OCI-LY7 (cell line): ENCODE results near the gene ADPRM. TPM values are rescaled to one million over a fixed set of nuclear protein-coding genes. Genes with fewer than 3 reads are reported as not detected.

Experiments
- total RNA-seq, 2 experiments: library from RNA; depleted of rRNA in 1 of 2; stranded (reverse); fragments of >200 nt in 1 of 2; shearing (Covaris generic) in 1 of 2; gene quantifications; 2 replicates each; pipeline ENCODE4 v1.2.3, GENCODE V29; 2014 to 2022

The ADPRM gene
- total RNA-seq, 2 experiments from 2014 or later = 5.5 to 7.0 TPM

Other genes with a start within 250 kb of the ADPRM start
- gene MYH4, start 228.0 kb upstream of the ADPRM start, total RNA-seq (2014; rRNA removed; shearing (Covaris generic)) = not detected in 2 replicates
- not detected in 2 replicates for gene MYH4, start 228.0 kb upstream of the ADPRM start, total RNA-seq (2022)
- gene MYH1, start 179.1 kb upstream of the ADPRM start, total RNA-seq (2014; rRNA removed; shearing (Covaris generic)) = not detected in 2 replicates
- gene MYH1, start 179.1 kb upstream of the ADPRM start, total RNA-seq (2022) = not detected in 2 replicates
- gene MYH2, start 147.9 kb upstream of the ADPRM start, total RNA-seq (2014; rRNA removed; shearing (Covaris generic)) = not detected in 2 replicates
- gene MYH2, start 147.9 kb upstream of the ADPRM start, total RNA-seq (2022) = not detected in 2 replicates
- gene MYH3, start 40.3 kb upstream of the ADPRM start, total RNA-seq (2014; rRNA removed; shearing (Covaris generic)) = 4.2 and 6.5 TPM in 2 replicates
- 5.1 and 5.9 TPM in 2 replicates for gene MYH3, start 40.3 kb upstream of the ADPRM start, total RNA-seq (2022)
- 37.5 and 44.4 TPM in 2 replicates for gene SCO1, start 61 bp upstream of the ADPRM start, total RNA-seq (2014; rRNA removed; shearing (Covaris generic))
- gene SCO1, start 61 bp upstream of the ADPRM start, total RNA-seq (2022) = 31.0 and 32.2 TPM in 2 replicates
- gene TMEM220, start 32.4 kb downstream of the ADPRM start, total RNA-seq (2014; rRNA removed; shearing (Covaris generic)) = not detected in 2 replicates
- gene TMEM220, start 32.4 kb downstream of the ADPRM start, total RNA-seq (2022) = not detected in 2 replicates
- gene TMEM238L, start 106.5 kb downstream of the ADPRM start, total RNA-seq (2014; rRNA removed; shearing (Covaris generic)) = not detected in 2 replicates
- not detected in 2 replicates for gene TMEM238L, start 106.5 kb downstream of the ADPRM start, total RNA-seq (2022)
- gene PIRT, start 140.5 kb downstream of the ADPRM start, total RNA-seq (2014; rRNA removed; shearing (Covaris generic)) = not detected in 2 replicates
- gene PIRT, start 140.5 kb downstream of the ADPRM start, total RNA-seq (2022) = not detected in 2 replicates